WI38 (cell line): ENCODE measurements around the gene BOK.
"Not testable (repeated sequence)": the region's sequence is repeated elsewhere in the genome, so short reads cannot be mapped to it uniquely, and the experiment has no call there.

Source experiments
- H3K4me3 ChIP-seq: 2 replicates; pipeline ENCODE4 v1.5.1; 2011; ENCODE audit warnings: low read depth, mild to moderate bottlenecking, control low read depth, low read length
- TF ChIP-seq, protein P1 (sequence below): IDR thresholded peaks from 2 replicates; pipeline ENCODE4 v1.5.1; 2012; ENCODE audit warnings: low read depth, mild to moderate bottlenecking, control low read depth, low read length

Gene BOK

DNA sequence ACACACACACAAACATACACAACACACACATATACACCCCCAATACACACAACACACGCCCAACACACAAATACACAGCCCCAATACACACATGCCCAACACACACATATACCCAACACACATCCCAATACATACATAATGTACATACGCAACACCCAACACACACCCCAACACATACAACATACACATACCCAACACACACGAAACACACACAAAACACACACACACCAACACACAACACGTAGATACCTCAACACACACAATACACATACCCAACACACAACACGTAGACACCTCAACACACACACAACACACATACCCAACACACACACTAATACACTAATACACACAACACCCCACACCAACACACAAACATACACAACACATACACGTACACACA is 41.2 kb upstream of the BOK start:
- TF ChIP-seq, protein P1, sequence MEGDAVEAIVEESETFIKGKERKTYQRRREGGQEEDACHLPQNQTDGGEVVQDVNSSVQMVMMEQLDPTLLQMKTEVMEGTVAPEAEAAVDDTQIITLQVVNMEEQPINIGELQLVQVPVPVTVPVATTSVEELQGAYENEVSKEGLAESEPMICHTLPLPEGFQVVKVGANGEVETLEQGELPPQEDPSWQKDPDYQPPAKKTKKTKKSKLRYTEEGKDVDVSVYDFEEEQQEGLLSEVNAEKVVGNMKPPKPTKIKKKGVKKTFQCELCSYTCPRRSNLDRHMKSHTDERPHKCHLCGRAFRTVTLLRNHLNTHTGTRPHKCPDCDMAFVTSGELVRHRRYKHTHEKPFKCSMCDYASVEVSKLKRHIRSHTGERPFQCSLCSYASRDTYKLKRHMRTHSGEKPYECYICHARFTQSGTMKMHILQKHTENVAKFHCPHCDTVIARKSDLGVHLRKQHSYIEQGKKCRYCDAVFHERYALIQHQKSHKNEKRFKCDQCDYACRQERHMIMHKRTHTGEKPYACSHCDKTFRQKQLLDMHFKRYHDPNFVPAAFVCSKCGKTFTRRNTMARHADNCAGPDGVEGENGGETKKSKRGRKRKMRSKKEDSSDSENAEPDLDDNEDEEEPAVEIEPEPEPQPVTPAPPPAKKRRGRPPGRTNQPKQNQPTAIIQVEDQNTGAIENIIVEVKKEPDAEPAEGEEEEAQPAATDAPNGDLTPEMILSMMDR = no peak
- H3K4me3 ChIP-seq = no peak overlapping the region

DNA sequence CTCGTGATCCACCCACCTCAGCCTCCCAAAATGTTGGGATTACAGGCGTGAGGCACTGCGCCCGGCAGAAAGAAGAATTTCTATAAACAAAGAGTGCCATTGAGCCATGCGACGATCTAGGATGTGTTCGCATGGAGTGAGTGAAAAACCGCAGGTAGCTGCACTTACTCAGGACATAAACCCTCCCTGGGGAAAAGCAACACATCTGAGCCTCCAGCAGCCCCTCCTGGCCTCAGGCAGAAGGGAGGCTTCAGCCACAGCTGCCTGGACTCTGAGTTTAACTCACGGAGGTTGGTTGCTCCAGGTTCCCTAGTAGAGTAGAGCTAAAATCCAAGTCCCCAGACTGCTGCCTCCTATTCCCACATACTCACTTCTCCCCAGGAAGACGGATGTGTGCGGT is 38.9 kb upstream of the BOK start:
- H3K4me3 ChIP-seq = no peak overlapping the region
- TF ChIP-seq, protein P1 = no peak

DNA sequence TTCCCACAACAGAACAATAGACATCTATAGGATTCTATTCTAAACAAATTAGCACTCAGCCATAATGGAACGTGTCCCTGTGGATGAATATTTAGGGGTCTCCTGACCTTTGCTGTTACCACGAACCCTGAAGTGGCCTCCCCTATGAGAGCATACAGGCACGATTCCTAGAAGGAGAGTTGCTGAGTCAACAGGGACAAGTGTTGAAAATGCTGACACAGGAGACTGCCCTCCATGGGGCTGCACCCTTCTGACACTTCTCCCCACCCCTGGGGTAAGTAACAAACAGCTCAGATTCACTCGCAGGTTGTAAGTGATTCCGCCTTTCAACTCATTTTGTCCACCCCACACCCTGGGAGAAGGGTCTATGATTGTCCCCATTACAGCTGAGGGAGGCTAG is 36.1 kb upstream of the BOK start:
- no peak overlapping the region for H3K4me3 ChIP-seq
- TF ChIP-seq, protein P1 = no peak

GRCh38 chr2:241525818-241526780 is 32.4 kb upstream of the BOK start:
- H3K4me3 ChIP-seq = not testable (repeated sequence)

- TF ChIP-seq, protein P1 = no peak
- H3K4me3 ChIP-seq = no peak overlapping the region
Observed at GRCh38 chr2:241530571-241530970, 28.0 kb upstream of the BOK start.

GRCh38 chr2:241531161-241531722 is 27.3 kb upstream of the BOK start:
- H3K4me3 ChIP-seq = no peak overlapping the region
- TF ChIP-seq, protein P1 = no peak

DNA sequence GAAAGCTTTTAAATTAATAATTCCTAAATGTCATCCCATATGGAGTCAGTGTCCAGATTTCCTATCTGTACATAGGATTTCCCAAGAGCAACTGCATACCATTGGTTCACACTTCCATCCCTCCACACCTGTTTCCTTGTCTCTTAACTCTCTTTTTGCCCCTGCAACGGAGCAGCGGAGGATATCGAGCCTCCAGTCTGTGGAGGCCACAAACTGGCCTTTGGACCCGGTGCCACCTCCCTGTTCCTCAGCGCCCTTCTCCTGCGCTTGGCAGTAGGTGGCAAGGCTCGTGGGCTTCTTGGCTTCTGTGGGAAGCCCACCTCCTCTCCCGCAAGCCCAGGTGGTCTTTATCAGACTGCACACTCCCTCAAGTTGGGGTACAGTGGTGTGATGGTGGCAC is 26.4 kb upstream of the BOK start:
- H3K4me3 ChIP-seq = no peak overlapping the region
- TF ChIP-seq, protein P1 = no peak
